HG03432 (cell line): Measurements from ENCODE around the gene UCP1.
"Not testable (repeated sequence)": the region's sequence is repeated elsewhere in the genome, so short reads cannot be mapped to it uniquely, and the experiment has no call there.

Experiments
- ATAC-seq: cut with Tn5 transposase; IDR thresholded peaks from one replicate; pipeline ENCODE4 v1.9.1; 2021; ENCODE audit warnings: mild to moderate bottlenecking, moderate library complexity; ENCODE audit not compliant: unreplicated experiment

UCP1 gene

GRCh38 chr4:140556372-140557085 is 12.2 kb downstream of the UCP1 start:
- ATAC-seq: peak; percentile 100

- no peak for ATAC-seq
These were observed 34.7 kb downstream of the UCP1 start for GRCh38 chr4:140533951-140534480.

DNA sequence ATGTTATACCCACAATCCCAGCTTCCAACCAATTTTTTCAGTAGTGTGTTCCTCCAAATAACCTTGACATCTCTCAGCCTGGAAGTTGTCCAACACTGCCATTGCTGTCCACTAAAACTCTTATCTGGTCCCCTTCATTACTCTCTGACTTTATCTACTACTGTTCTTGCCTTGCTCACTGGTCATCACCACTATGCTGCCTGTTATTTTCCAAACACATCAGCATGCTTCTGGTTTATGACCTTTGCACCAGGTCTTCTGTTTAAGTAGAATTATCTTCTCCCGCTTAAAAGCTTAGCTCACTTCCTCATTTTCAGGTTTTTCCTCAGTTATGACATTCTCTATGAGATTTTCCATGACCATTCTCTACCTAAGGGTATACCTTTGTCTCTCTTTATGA is 39.3 kb downstream of the UCP1 start:
- no peak for ATAC-seq

DNA sequence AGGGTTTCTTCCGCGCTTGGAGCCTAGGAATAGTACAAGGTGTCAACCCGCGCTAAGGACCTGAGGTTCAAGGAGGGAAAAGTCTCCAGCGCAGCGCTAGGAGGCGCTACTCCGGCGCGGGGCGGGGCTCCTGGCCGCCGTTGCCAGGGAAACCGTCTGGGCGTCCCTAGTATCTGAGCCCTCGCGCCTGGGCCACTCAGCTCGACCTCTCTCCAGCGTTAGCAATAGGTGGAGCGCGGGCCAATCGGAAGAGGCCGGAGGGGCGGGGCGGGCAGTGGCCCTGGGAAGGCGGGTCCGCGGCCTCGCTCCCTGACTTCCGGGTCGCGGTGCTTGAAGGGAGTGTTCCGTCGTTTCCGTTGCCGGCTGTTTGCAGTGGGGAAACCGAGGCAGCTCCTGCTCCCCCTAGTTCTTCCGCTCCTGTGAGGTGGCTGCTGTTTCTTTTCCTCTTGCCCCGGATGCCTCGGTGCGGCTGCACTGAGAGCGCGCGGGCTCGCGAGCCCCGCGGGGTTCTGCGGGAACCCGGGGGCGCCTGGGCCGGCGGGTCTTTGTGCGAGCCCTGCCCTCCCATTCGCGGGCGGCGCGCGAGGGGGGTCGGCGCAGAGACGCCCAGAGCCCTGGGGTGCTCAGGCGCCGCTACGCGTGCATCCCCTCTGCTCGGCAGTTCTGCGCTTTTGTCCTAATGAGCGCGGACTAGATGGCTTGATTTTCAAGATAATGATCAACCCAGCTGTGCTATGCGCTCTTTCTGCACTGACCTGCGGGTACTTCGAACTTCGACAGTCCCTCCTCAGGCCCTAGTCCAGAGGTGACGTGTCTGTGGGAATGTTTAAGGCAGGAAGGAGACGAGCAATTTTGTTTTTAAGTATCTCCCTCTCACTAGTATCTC is 44.7 kb downstream of the UCP1 start, which contains the start of gene ELMOD2:
Gene ELMOD2, plus strand, starts transcription at position 312 of the 886 bp plus-strand sequence. CDS start 1,261 bp downstream, outside the sequence.
- ATAC-seq: peak; percentile 100

GRCh38 chr4:140523370-140523856 is 45.3 kb downstream of the UCP1 start:
- peak; percentile 11 for ATAC-seq

GRCh38 chr4:140515423-140515822 is 53.3 kb downstream of the UCP1 start:
- ATAC-seq: no peak

DNA sequence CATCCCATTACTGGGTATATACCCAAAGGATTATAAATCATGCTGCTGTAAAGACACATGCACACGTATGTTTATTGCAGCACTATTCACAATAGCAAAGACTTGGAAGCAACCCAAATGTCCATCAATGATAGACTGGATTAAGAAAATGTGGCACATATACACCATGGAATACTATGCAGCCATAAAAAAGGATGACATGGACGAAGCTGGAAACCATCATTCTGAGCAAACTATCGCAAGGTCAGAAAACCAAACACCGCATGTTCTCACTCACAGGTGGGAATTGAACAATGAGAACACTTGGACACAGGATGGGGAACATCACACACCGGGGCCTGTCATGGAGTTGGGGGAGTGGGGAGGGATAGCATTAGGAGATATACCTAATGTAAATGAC is 55.0 kb downstream of the UCP1 start:
- ATAC-seq: not testable (repeated sequence)
